H9 (cell line): Measurements from ENCODE around the gene CEP55. TPM values are rescaled to one million over a fixed set of nuclear protein-coding genes. Genes with fewer than 3 reads are reported as not detected.

Experiments used
- DNase-seq: peaks from one replicate; pipeline ENCODE4 v3.0.0-alpha.2; 2017
- H2AFZ ChIP-seq: one replicate; pipeline ENCODE4 v1.6.1; 2013; ENCODE audit warnings: mild to moderate bottlenecking, low read length, control low read depth, moderate library complexity
- H2AK5ac ChIP-seq: 2 replicates; pipeline ENCODE4 v1.6.1; 2013; ENCODE audit warnings: low read length, control low read depth, mixed read lengths; ENCODE audit not compliant: insufficient read length
- H2BK120ac ChIP-seq: one replicate; pipeline ENCODE4 v1.6.1; 2013; ENCODE audit warnings: low read depth, mild to moderate bottlenecking, low read length, control low read depth, inconsistent platforms; ENCODE audit not compliant: poor library complexity, severe bottlenecking
- H2BK12ac ChIP-seq: 2 replicates; pipeline ENCODE4 v1.6.1; 2013; ENCODE audit warnings: low read length, control low read depth, mixed read lengths, low read depth; ENCODE audit not compliant: insufficient read length
- H2BK15ac ChIP-seq: 2 replicates; pipeline ENCODE4 v1.6.1; 2013; ENCODE audit warnings: low read depth, low read length, control low read depth
- H2BK20ac ChIP-seq: one replicate; pipeline ENCODE4 v1.6.1; 2013; ENCODE audit warnings: low read depth, mild to moderate bottlenecking, low read length, control low read depth, inconsistent platforms; ENCODE audit not compliant: poor library complexity, severe bottlenecking
- H2BK5ac ChIP-seq: 2 replicates; pipeline ENCODE4 v1.6.1; 2013; ENCODE audit warnings: low read length, control low read depth, mixed read lengths; ENCODE audit not compliant: insufficient read length
- H3K14ac ChIP-seq: 2 replicates; pipeline ENCODE4 v1.6.1; 2013; ENCODE audit warnings: low read length, control low read depth; ENCODE audit not compliant: insufficient read depth
- H3K18ac ChIP-seq: 2 replicates; pipeline ENCODE4 v1.6.1; 2013; ENCODE audit warnings: low read depth, mild to moderate bottlenecking, mixed read lengths, low read length, control low read depth; ENCODE audit not compliant: insufficient read length
- H3K23ac ChIP-seq: 2 replicates; pipeline ENCODE4 v1.6.1; 2013; ENCODE audit warnings: low read length, control low read depth, mixed read lengths, low read depth; ENCODE audit not compliant: insufficient read length
- H3K23me2 ChIP-seq: 2 replicates; pipeline ENCODE4 v1.6.1; 2013; ENCODE audit warnings: low read depth, mild to moderate bottlenecking, mixed read lengths, low read length, control low read depth; ENCODE audit not compliant: insufficient read length, poor library complexity, severe bottlenecking
- H3K27ac ChIP-seq: 2 replicates; pipeline ENCODE4 v1.5.1; 2013; ENCODE audit warnings: low read length, control low read depth, mixed read lengths, low read depth; ENCODE audit not compliant: insufficient read length
- H3K27me3 ChIP-seq: 2 replicates; pipeline ENCODE4 v1.6.1; 2013; ENCODE audit warnings: low read length, control low read depth, inconsistent platforms; ENCODE audit not compliant: insufficient read depth
- H3K4ac ChIP-seq: 2 replicates; pipeline ENCODE4 v1.6.1; 2013; ENCODE audit warnings: low read depth, mild to moderate bottlenecking, control low read depth, inconsistent platforms, low read length, moderate library complexity
- H3K4me1 ChIP-seq: 2 replicates; pipeline ENCODE4 v1.6.1; 2013; ENCODE audit warnings: low read length, control low read depth, inconsistent platforms; ENCODE audit not compliant: insufficient read depth
- H3K4me2 ChIP-seq: 2 replicates; pipeline ENCODE4 v1.6.1; 2013; ENCODE audit warnings: low read length, control low read depth, mixed read lengths; ENCODE audit not compliant: insufficient read length, insufficient read depth
- H3K56ac ChIP-seq: 2 replicates; pipeline ENCODE4 v1.6.1; 2013; ENCODE audit warnings: low read depth, mild to moderate bottlenecking, mixed read lengths, low read length, control low read depth; ENCODE audit not compliant: insufficient read length
- H3K79me1 ChIP-seq: 2 replicates; pipeline ENCODE4 v1.6.1; 2013; ENCODE audit warnings: low read depth, mild to moderate bottlenecking, moderate library complexity, low read length, control low read depth, inconsistent platforms; ENCODE audit not compliant: insufficient read depth, poor library complexity, severe bottlenecking
- H3K79me2 ChIP-seq: 2 replicates; pipeline ENCODE4 v1.6.1; 2013; ENCODE audit warnings: low read length, control low read depth, inconsistent platforms; ENCODE audit not compliant: insufficient read depth
- H3K9ac ChIP-seq: 2 replicates; pipeline ENCODE4 v1.6.1; 2013; ENCODE audit warnings: low read length, control low read depth, mixed read lengths; ENCODE audit not compliant: insufficient read length; ENCODE audit errors: extremely low read depth
- H3K9me3 ChIP-seq: one replicate; pipeline ENCODE4 v1.6.1; 2013; ENCODE audit warnings: low read depth, low read length, inconsistent platforms; ENCODE audit not compliant: control insufficient read depth
- H3T11ph ChIP-seq: one replicate; pipeline ENCODE4 v1.6.1; 2013; ENCODE audit warnings: mild to moderate bottlenecking, low read length, control low read depth, inconsistent platforms
- H4K20me1 ChIP-seq: one replicate; pipeline ENCODE4 v1.6.1; 2013; ENCODE audit not compliant: control insufficient read depth, insufficient read length, insufficient read depth
- H4K5ac ChIP-seq: 2 replicates; pipeline ENCODE4 v1.6.1; 2013; ENCODE audit warnings: low read depth, mild to moderate bottlenecking, mixed read lengths, low read length, control low read depth; ENCODE audit not compliant: insufficient read length
- H4K8ac ChIP-seq: replicated peaks from 2 replicates; pipeline ENCODE4 v1.6.1; 2013; ENCODE audit warnings: low read length, control low read depth, mixed read lengths, low read depth; ENCODE audit not compliant: insufficient read length
- H4K91ac ChIP-seq: 2 replicates; pipeline ENCODE4 v1.6.1; 2013; ENCODE audit warnings: low read depth, mild to moderate bottlenecking, moderate library complexity, mixed read lengths, low read length, control low read depth; ENCODE audit not compliant: insufficient read length
- H3K27ac Mint-ChIP-seq, 3 experiments: 2 replicates in 2 of 3; 3 replicates in 1 of 3; pipeline ENCODE4 v1.8.0; 2020 to 2021; ENCODE audit warnings: mixed read lengths in 3 of 3, mild to moderate bottlenecking in 1 of 3, moderate library complexity in 1 of 3
- H3K27me3 Mint-ChIP-seq: 2 replicates; pipeline ENCODE4 v1.8.0; 2021; ENCODE audit warnings: low read depth, mild to moderate bottlenecking, moderate library complexity, mixed read lengths
- H3K36me3 Mint-ChIP-seq, 3 experiments: 2 replicates in 2 of 3; 3 replicates in 1 of 3; pipeline ENCODE4 v1.8.0; 2020 to 2021; ENCODE audit warnings: low read depth in 3 of 3, mixed read lengths in 3 of 3; ENCODE audit not compliant: insufficient read depth in 1 of 3
- H3K4me1 Mint-ChIP-seq, 2 experiments: 2 replicates each; pipeline ENCODE4 v1.8.0; 2020; ENCODE audit warnings: mixed read lengths in 2 of 2
- H3K4me3 Mint-ChIP-seq, 2 experiments: 2 replicates in 1 of 2; 3 replicates in 1 of 2; pipeline ENCODE4 v1.8.0; 2020 to 2021; ENCODE audit warnings: mild to moderate bottlenecking in 2 of 2, mixed read lengths in 2 of 2, moderate library complexity in 1 of 2
- H3K9me3 Mint-ChIP-seq, 2 experiments: 2 replicates in 1 of 2; 3 replicates in 1 of 2; pipeline ENCODE4 v1.8.0; 2020; ENCODE audit warnings: mild to moderate bottlenecking in 2 of 2, mixed read lengths in 2 of 2, moderate library complexity in 1 of 2
- CTCF ChIP-seq: fragments of 200-600 bp; sonication (generic); conservative IDR thresholded peaks from 3 replicates; pipeline ENCODE4 v1.8.0; 2021; ENCODE audit warnings: antibody characterized with exemption, mild to moderate bottlenecking
- total RNA-seq: library from RNA; stranded (reverse); gene quantifications from 2 replicates; pipeline ENCODE4 v1.2.1, GENCODE V29; 2021

Gene CEP55
- total RNA-seq, 1 experiment from 2014 or later: 17.8 TPM

DNA sequence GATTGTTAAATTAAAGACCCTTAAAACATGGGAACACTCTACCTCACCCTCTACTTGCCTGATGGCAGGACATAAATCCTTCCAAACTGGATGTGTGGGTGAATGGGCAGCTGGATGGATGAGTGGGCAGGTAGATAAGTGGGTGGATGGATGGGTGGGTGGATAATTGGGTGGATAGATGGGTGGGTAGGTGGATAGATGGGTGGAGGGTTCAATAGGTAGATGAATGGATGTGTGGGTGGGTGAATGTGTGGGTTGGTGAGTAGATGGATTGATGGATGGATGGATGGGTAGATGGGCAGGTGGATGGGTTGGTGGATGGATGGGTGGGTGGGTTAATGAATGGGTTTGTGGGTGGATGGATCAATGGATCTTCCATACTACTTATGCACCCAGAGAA lies 51.1 kb downstream of the CEP55 start:
- H3K23me2 ChIP-seq: no peaks in the 10 kb centered on the region
- H3K56ac ChIP-seq: no peak overlapping the region
- TF ChIP-seq CTCF: no peak
- H2AFZ ChIP-seq: no peak overlapping the region
- H3K27me3 Mint-ChIP-seq: peaks cover 14% of the 10 kb centered on the region
- H3K4ac ChIP-seq: no peak overlapping the region
- DNase-seq: no peak
- no peak overlapping the region for H4K8ac ChIP-seq
- no peak overlapping the region for H4K5ac ChIP-seq
- H3K27ac Mint-ChIP-seq: no peak overlapping the region
- H4K20me1 ChIP-seq: no peaks in the 10 kb centered on the region
- H2BK12ac ChIP-seq: no peak overlapping the region
- H3K9me3 Mint-ChIP-seq: no peaks in the 10 kb centered on the region
- H2BK20ac ChIP-seq: no peak overlapping the region
- peaks cover 2% of the 10 kb centered on the region; the same call in 1 of the 2 replicates for H3K4me1 ChIP-seq
- H3K18ac ChIP-seq: no peak overlapping the region
- H3K79me2 ChIP-seq: no peaks in the 10 kb centered on the region; the same call in 1 of the 2 replicates
- H2AK5ac ChIP-seq: no peak overlapping the region
- H4K91ac ChIP-seq: no peak overlapping the region
- no peak overlapping the region for H3K4me3 Mint-ChIP-seq
- H3K27me3 ChIP-seq: no peaks in the 10 kb centered on the region
- no peaks in the 10 kb centered on the region for H3K9me3 ChIP-seq
- H3K36me3 Mint-ChIP-seq: no peaks in the 10 kb centered on the region
- peaks cover under 1 to 5% of the 10 kb centered on the region in 2 experiments; a peak in 2 of 4 replicates for H3K4me1 Mint-ChIP-seq
- H3K23ac ChIP-seq: no peak overlapping the region
- no peak overlapping the region for H3K14ac ChIP-seq
- no peak overlapping the region for H3K27ac ChIP-seq
- H3K4me2 ChIP-seq: no peak overlapping the region
- H3T11ph ChIP-seq: no peak overlapping the region
- H3K9ac ChIP-seq: no peak overlapping the region
- H3K79me1 ChIP-seq: no peaks in the 10 kb centered on the region
- H2BK15ac ChIP-seq: no peak overlapping the region
- no peak overlapping the region for H2BK5ac ChIP-seq
- no peak overlapping the region for H2BK120ac ChIP-seq
